Measurements from ENCODE around the gene ICA1L. TPM values are rescaled to one million over a fixed set of nuclear protein-coding genes. Genes with fewer than 3 reads are reported as not detected.

ICA1L gene
- total RNA-seq, 1 experiment from 2014 or later, result 6.4 TPM

- Histone ChIP-seq H3K27ac (ENCODE audit: low read length) (no peak overlapping the region), H3K36me3 (ENCODE audit: control insufficient read depth, insufficient read depth, low read length) (no peaks in the 10 kb centered on the region), H3K4me1 (ENCODE audit: control insufficient read depth, insufficient read depth, low read length) (no peaks in the 10 kb centered on the region), H3K4me3 (ENCODE audit: low read depth in 2 of 2, low read length in 2 of 2) (no peak overlapping the region), H3K27me3 (ENCODE audit: control insufficient read depth, insufficient read depth, low read length) (no peaks in the 10 kb centered on the region), H3K9me3 (ENCODE audit: control insufficient read depth, insufficient read depth, low read depth, low read length) (no peaks in the 10 kb centered on the region)
- TF ChIP-seq TCF7L2 (IDR thresholded peaks at IDR 0.05; ENCODE audit: low read depth, low read length), result no peak
- no peak for TF ChIP-seq POLR2AphosphoS5 (IDR thresholded peaks at IDR 0.05; ENCODE audit: low read depth, low read length)
- TF ChIP-seq, protein P1, sequence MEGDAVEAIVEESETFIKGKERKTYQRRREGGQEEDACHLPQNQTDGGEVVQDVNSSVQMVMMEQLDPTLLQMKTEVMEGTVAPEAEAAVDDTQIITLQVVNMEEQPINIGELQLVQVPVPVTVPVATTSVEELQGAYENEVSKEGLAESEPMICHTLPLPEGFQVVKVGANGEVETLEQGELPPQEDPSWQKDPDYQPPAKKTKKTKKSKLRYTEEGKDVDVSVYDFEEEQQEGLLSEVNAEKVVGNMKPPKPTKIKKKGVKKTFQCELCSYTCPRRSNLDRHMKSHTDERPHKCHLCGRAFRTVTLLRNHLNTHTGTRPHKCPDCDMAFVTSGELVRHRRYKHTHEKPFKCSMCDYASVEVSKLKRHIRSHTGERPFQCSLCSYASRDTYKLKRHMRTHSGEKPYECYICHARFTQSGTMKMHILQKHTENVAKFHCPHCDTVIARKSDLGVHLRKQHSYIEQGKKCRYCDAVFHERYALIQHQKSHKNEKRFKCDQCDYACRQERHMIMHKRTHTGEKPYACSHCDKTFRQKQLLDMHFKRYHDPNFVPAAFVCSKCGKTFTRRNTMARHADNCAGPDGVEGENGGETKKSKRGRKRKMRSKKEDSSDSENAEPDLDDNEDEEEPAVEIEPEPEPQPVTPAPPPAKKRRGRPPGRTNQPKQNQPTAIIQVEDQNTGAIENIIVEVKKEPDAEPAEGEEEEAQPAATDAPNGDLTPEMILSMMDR (IDR thresholded peaks at IDR 0.05), result no peak
- TF ChIP-seq, protein P2, sequence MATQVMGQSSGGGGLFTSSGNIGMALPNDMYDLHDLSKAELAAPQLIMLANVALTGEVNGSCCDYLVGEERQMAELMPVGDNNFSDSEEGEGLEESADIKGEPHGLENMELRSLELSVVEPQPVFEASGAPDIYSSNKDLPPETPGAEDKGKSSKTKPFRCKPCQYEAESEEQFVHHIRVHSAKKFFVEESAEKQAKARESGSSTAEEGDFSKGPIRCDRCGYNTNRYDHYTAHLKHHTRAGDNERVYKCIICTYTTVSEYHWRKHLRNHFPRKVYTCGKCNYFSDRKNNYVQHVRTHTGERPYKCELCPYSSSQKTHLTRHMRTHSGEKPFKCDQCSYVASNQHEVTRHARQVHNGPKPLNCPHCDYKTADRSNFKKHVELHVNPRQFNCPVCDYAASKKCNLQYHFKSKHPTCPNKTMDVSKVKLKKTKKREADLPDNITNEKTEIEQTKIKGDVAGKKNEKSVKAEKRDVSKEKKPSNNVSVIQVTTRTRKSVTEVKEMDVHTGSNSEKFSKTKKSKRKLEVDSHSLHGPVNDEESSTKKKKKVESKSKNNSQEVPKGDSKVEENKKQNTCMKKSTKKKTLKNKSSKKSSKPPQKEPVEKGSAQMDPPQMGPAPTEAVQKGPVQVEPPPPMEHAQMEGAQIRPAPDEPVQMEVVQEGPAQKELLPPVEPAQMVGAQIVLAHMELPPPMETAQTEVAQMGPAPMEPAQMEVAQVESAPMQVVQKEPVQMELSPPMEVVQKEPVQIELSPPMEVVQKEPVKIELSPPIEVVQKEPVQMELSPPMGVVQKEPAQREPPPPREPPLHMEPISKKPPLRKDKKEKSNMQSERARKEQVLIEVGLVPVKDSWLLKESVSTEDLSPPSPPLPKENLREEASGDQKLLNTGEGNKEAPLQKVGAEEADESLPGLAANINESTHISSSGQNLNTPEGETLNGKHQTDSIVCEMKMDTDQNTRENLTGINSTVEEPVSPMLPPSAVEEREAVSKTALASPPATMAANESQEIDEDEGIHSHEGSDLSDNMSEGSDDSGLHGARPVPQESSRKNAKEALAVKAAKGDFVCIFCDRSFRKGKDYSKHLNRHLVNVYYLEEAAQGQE (IDR thresholded peaks at IDR 0.05; ENCODE audit: insufficient read depth in 1 of 2, low read depth in 2 of 2, low read length in 1 of 2), result no peak
- no peak for TF ChIP-seq SIN3A (IDR thresholded peaks at IDR 0.05; ENCODE audit: borderline replicate concordance, insufficient read depth, low read depth, low read length)
- no TSS peak for BruUV-seq (replicated peaks)
- POLR2A ChIA-PET, result no interaction called here
- CTCF ChIA-PET, result no interaction called here
- in situ Hi-C loops (cut with HindIII; ENCODE audit: low pct_unique_long_range_greater_than_20kb, low sequenced_read_pairs), result no loop called here
- intact Hi-C loops (cut with micrococcal nuclease; ENCODE audit: unreplicated experiment), result no loop called here
- ATAC-seq (no peak), DNase-seq (ENCODE audit: low read depth, low spot score) (no peak)
Measured at GRCh38 chr2:202754936-202755335, 116.6 kb downstream of the ICA1L start.

DNA sequence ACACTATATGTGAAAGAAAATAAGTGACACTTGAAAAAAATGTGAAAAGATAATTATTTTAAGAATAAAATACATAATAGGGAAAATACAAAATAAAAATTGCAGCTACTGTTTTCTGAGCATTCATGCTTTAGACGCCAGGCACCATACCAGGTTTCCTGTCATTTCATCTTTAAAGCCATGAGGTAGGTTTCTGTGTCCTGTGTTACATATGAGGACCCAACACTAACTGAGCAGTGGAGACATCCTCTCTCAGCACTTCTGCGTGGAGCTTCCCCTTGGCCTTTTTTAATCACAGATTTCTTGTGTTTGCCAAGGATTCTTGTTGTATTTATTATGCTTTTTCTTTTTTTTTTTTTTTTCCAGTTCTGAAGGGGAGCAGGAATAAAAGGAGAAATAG, 119.5 kb downstream of the ICA1L start:
- ChIA-PET CTCF (no interaction called here), POLR2A (no interaction called here)
- H3K27me3 ChIP-seq (ENCODE audit: control insufficient read depth, insufficient read depth, low read length), result no peaks in the 10 kb centered on the region
- H3K27ac ChIP-seq (ENCODE audit: low read length), result no peak overlapping the region
- no peaks in the 10 kb centered on the region for H3K9me3 ChIP-seq (ENCODE audit: control insufficient read depth, insufficient read depth, low read depth, low read length)
- H3K4me1 ChIP-seq (ENCODE audit: control insufficient read depth, insufficient read depth, low read length), result no peaks in the 10 kb centered on the region
- ATAC-seq (no peak), DNase-seq (ENCODE audit: low read depth, low spot score) (no peak)
- no TSS peak for BruUV-seq (replicated peaks)
- intact Hi-C loops (cut with micrococcal nuclease; ENCODE audit: unreplicated experiment), result no loop called here
- in situ Hi-C loops (cut with HindIII; ENCODE audit: low pct_unique_long_range_greater_than_20kb, low sequenced_read_pairs), result no loop called here
- H3K4me3 ChIP-seq (ENCODE audit: low read depth in 2 of 2, low read length in 2 of 2), result no peak overlapping the region
- no peaks in the 10 kb centered on the region for H3K36me3 ChIP-seq (ENCODE audit: control insufficient read depth, insufficient read depth, low read length)
- TF ChIP-seq POLR2AphosphoS5 (IDR thresholded peaks at IDR 0.05; ENCODE audit: low read depth, low read length) (no peak), SIN3A (IDR thresholded peaks at IDR 0.05; ENCODE audit: borderline replicate concordance, insufficient read depth, low read depth, low read length) (no peak), TCF7L2 (IDR thresholded peaks at IDR 0.05; ENCODE audit: low read depth, low read length) (no peak)
- TF ChIP-seq, protein P2 (IDR thresholded peaks at IDR 0.05; ENCODE audit: insufficient read depth in 1 of 2, low read depth in 2 of 2, low read length in 1 of 2), result no peak
- TF ChIP-seq, protein P1 (IDR thresholded peaks at IDR 0.05), result no peak

Data from Panc1 (cell line).